ENCODE data around the gene TRIP12. TPM values are rescaled to one million over a fixed set of nuclear protein-coding genes. Genes with fewer than 3 reads are reported as not detected.
"Not testable (repeated sequence)": the region's sequence is repeated elsewhere in the genome, so short reads cannot be mapped to it uniquely, and the experiment has no call there.

TRIP12 gene
- total RNA-seq, 2 donors from 2014 or later, result 182 to 289 TPM

- TF ChIP-seq CTCF (IDR thresholded peaks at IDR 0.05), result no peak
- no peak overlapping the region for H3K27ac ChIP-seq
- H3K4me1 ChIP-seq (replicated peaks), result no peaks in the 10 kb centered on the region
- no peak for DNase-seq (ENCODE audit: low spot score)
- H3K27me3 ChIP-seq (replicated peaks; ENCODE audit: insufficient read depth), result no peaks in the 10 kb centered on the region
- 74% methylated on average over 6 of the region's 6 CpGs for WGBS
- H3K9me3 ChIP-seq, result no peaks in the 10 kb centered on the region
- intact Hi-C loops (cut with DNase I), result no loop called here
- H3K36me3 ChIP-seq, result no peaks in the 10 kb centered on the region
- H3K4me3 ChIP-seq, result no peak overlapping the region
Observed at GRCh38 chr2:229838729-229839128, 83.1 kb downstream of the TRIP12 start.

- no peak for TF ChIP-seq CTCF (IDR thresholded peaks at IDR 0.05)
- TF ChIP-seq POLR2A (IDR thresholded peaks at IDR 0.05), result no peak
- TF ChIP-seq POLR2AphosphoS5 (IDR thresholded peaks at IDR 0.05), result no peak
- no peaks in the 10 kb centered on the region for H3K36me3 ChIP-seq
- no peak overlapping the region for H3K4me3 ChIP-seq
- no peaks in the 10 kb centered on the region for H3K27me3 ChIP-seq (replicated peaks; ENCODE audit: insufficient read depth)
- H3K9me3 ChIP-seq, result no peaks in the 10 kb centered on the region
- DNase-seq (ENCODE audit: low spot score), result no peak
- peaks cover 5% of the 10 kb centered on the region for H3K4me1 ChIP-seq (replicated peaks)
- no peak overlapping the region for H3K27ac ChIP-seq
- WGBS, result 75% methylated on average over 7 of the region's 7 CpGs
- intact Hi-C loops (cut with DNase I), result no loop called here
Observed at GRCh38 chr2:229836847-229837246, 85.0 kb downstream of the TRIP12 start.

GRCh38 chr2:229835596-229836283 is 86.1 kb downstream of the TRIP12 start:
- peak; percentile 6 for TF ChIP-seq POLR2AphosphoS5 (IDR thresholded peaks at IDR 0.05)
- no peak for TF ChIP-seq POLR2A (IDR thresholded peaks at IDR 0.05)
- H3K4me3 ChIP-seq, result no peak overlapping the region
- H3K4me1 ChIP-seq (replicated peaks), result peaks cover 5% of the 10 kb centered on the region
- H3K36me3 ChIP-seq, result no peaks in the 10 kb centered on the region
- intact Hi-C loops (cut with DNase I), result no loop called here
- H3K27me3 ChIP-seq (replicated peaks; ENCODE audit: insufficient read depth), result no peaks in the 10 kb centered on the region
- no peak for DNase-seq (ENCODE audit: low spot score)
- 50% methylated on average over 3 of the region's 3 CpGs for WGBS
- no peaks in the 10 kb centered on the region for H3K9me3 ChIP-seq
- H3K27ac ChIP-seq, result no peak overlapping the region

GRCh38 chr2:229834368-229834767 is 87.4 kb downstream of the TRIP12 start:
- H3K4me3 ChIP-seq; DNase-seq (ENCODE audit: low spot score); intact Hi-C loops (cut with DNase I); H3K27me3 ChIP-seq (replicated peaks; ENCODE audit: insufficient read depth); H3K36me3 ChIP-seq; H3K4me1 ChIP-seq (replicated peaks); H3K27ac ChIP-seq; H3K9me3 ChIP-seq: not testable (repeated sequence)
- 86% methylated on average over 4 of the region's 4 CpGs for WGBS

- Histone ChIP-seq H3K27me3 (replicated peaks; ENCODE audit: insufficient read depth) (no peaks in the 10 kb centered on the region), H3K4me3 (no peak overlapping the region), H3K4me1 (replicated peaks) (peaks cover 5% of the 10 kb centered on the region), H3K36me3 (no peaks in the 10 kb centered on the region), H3K9me3 (no peaks in the 10 kb centered on the region), H3K27ac (no peak overlapping the region)
- no peak for TF ChIP-seq POLR2A (IDR thresholded peaks at IDR 0.05)
- TF ChIP-seq CTCF (IDR thresholded peaks at IDR 0.05), result no peak
- TF ChIP-seq POLR2AphosphoS5 (IDR thresholded peaks at IDR 0.05), result no peak
- intact Hi-C loops (cut with DNase I), result no loop called here
- WGBS, result 75% methylated on average over 2 of the region's 2 CpGs
- DNase-seq (ENCODE audit: low spot score), result no peak
Observed at GRCh38 chr2:229832510-229832898, 89.3 kb downstream of the TRIP12 start.

- no peak for TF ChIP-seq CTCF (IDR thresholded peaks at IDR 0.05)
- TF ChIP-seq POLR2AphosphoS5 (IDR thresholded peaks at IDR 0.05), result no peak
- TF ChIP-seq POLR2A (IDR thresholded peaks at IDR 0.05), result no peak
- Histone ChIP-seq H3K4me1 (replicated peaks) (peaks cover 5% of the 10 kb centered on the region), H3K36me3 (no peaks in the 10 kb centered on the region), H3K27me3 (replicated peaks; ENCODE audit: insufficient read depth) (no peaks in the 10 kb centered on the region), H3K9me3 (no peaks in the 10 kb centered on the region), H3K27ac (no peak overlapping the region), H3K4me3 (no peak overlapping the region)
- intact Hi-C loops (cut with DNase I), result no loop called here
- 53% methylated on average over 3 of the region's 3 CpGs for WGBS
- DNase-seq (ENCODE audit: low spot score), result no peak
Observed at GRCh38 chr2:229831805-229832509, 89.9 kb downstream of the TRIP12 start.

Data from prostate gland (tissue), 2 donors.